AG04450 (cell line): ENCODE data around the gene TMPRSS2. TPM values are rescaled to one million over a fixed set of nuclear protein-coding genes. Genes with fewer than 3 reads are reported as not detected.

Source experiments
- CTCF ChIA-PET: fragments of 300-600, 350-600 bp; formaldehyde crosslinking; extraction: SDS; loops from one replicate; lab custom pipeline; 2022; ENCODE audit warnings: antibody characterized with exemption, inconsistent platforms; lab: Charles Lee
- POLR2A ChIA-PET: fragments of 350-600 bp; formaldehyde crosslinking; extraction: SDS; loops from one replicate; lab custom pipeline; 2021; ENCODE audit warnings: antibody characterized with exemption, inconsistent platforms; lab: Yijun Ruan, JAX
- DNase-seq: peaks from one replicate; pipeline ENCODE4 v3.0.0-alpha.2; 2011; ENCODE audit warnings: low read depth, low spot score
- H3K27ac ChIP-seq: one replicate; pipeline ENCODE4 v1.5.1; 2012; ENCODE audit warnings: low read depth, low read length, control low read depth
- H3K27me3 ChIP-seq: one replicate; pipeline ENCODE4 v1.6.0; 2012; ENCODE audit warnings: low read length; ENCODE audit not compliant: control insufficient read depth, insufficient read depth
- H3K4me3 ChIP-seq: 2 replicates; pipeline ENCODE4 v1.5.1; 2011; ENCODE audit warnings: mild to moderate bottlenecking, low read depth, low read length, control low read depth
- H3K9me3 ChIP-seq: 2 replicates; pipeline ENCODE4 v1.5.1; 2012; ENCODE audit warnings: low read length; ENCODE audit not compliant: control insufficient read depth, insufficient read depth
- CTCF ChIP-seq: IDR thresholded peaks from 2 replicates; pipeline ENCODE4 v1.5.1; 2011; ENCODE audit warnings: low read depth, low read length, control low read depth, inconsistent platforms
- polyA plus RNA-seq: library from polyadenylated mRNA; depleted of rRNA; stranded (reverse); fragments of >200 nt; gene quantifications from 2 replicates; pipeline ENCODE4 v1.2.3, GENCODE V29; 2011

TMPRSS2 gene
- polyA plus RNA-seq, 1 experiment, result not detected

- no peak for TF ChIP-seq CTCF
- ChIA-PET CTCF (no interaction called here), POLR2A (no interaction called here)
- Histone ChIP-seq H3K27me3 (peaks cover 12% of the 10 kb centered on the region), H3K27ac (no peak overlapping the region), H3K4me3 (no peak overlapping the region), H3K9me3 (peaks cover 4% of the 10 kb centered on the region; the same call in 1 of the 2 replicates)
- DNase-seq, result no peak
These were observed 76.0 kb downstream of the TMPRSS2 start for GRCh38 chr21:41431788-41432548.

GRCh38 chr21:41429925-41430491 lies 78.0 kb downstream of the TMPRSS2 start:
- TF ChIP-seq CTCF, result no peak
- ChIA-PET POLR2A (no interaction called here), CTCF (no interaction called here)
- Histone ChIP-seq H3K4me3 (no peak overlapping the region), H3K9me3 (no peaks in the 10 kb centered on the region), H3K27me3 (peaks cover 19% of the 10 kb centered on the region), H3K27ac (no peak overlapping the region)
- no peak for DNase-seq

GRCh38 chr21:41429305-41429704 lies 78.7 kb downstream of the TMPRSS2 start:
- H3K27me3 ChIP-seq, result peaks cover 19% of the 10 kb centered on the region
- H3K27ac ChIP-seq, result no peak overlapping the region
- DNase-seq, result no peak
- H3K9me3 ChIP-seq, result no peaks in the 10 kb centered on the region
- H3K4me3 ChIP-seq, result no peak overlapping the region
- no peak for TF ChIP-seq CTCF
- ChIA-PET CTCF (no interaction called here), POLR2A (no interaction called here)

- no peak overlapping the region for H3K4me3 ChIP-seq
- ChIA-PET POLR2A (no interaction called here), CTCF (no interaction called here)
- H3K27ac ChIP-seq, result no peak overlapping the region
- no peak for DNase-seq
- TF ChIP-seq CTCF, result no peak
- peaks cover 19% of the 10 kb centered on the region for H3K27me3 ChIP-seq
- no peaks in the 10 kb centered on the region for H3K9me3 ChIP-seq
These were observed 79.1 kb downstream of the TMPRSS2 start for GRCh38 chr21:41428847-41429246.

- POLR2A ChIA-PET, result no interaction called here
- H3K9me3 ChIP-seq, result no peaks in the 10 kb centered on the region
These were observed 79.6 kb downstream of the TMPRSS2 start for GRCh38 chr21:41428311-41428710.

More at GRCh38 chr21:41428311-41428710, 79.6 kb downstream of the TMPRSS2 start:
- Histone ChIP-seq H3K27ac (no peak overlapping the region), H3K4me3 (no peak overlapping the region), H3K27me3 (peaks cover 19% of the 10 kb centered on the region)
- no peak for DNase-seq
- CTCF ChIA-PET, result no interaction called here
- TF ChIP-seq CTCF, result no peak
